GM18861 (cell line): ENCODE data around the gene TAB3.

Source experiments
- ATAC-seq: cut with Tn5 transposase; IDR thresholded peaks from one replicate; pipeline ENCODE4 v1.9.1; 2021; ENCODE audit not compliant: unreplicated experiment

The TAB3 gene

DNA sequence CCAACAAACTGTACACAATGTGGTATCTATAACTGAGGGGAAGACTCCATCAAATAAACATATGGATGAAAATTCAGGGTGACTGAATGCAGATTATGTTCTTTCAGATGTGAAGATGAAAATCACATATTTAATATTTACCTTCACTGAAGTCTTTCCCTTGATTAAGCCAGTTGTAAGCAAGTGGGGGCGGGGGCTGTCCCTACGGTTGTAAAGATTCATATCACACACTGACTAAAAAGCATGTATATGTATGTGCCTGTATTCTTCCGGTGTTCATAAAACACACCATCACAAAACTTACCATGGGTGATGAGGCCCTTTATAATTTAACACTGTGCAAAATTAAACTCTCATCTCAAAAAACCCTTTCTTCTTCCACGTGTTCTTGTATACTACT is 1.3 kb downstream of the TAB3 start:
- no peak for ATAC-seq

DNA sequence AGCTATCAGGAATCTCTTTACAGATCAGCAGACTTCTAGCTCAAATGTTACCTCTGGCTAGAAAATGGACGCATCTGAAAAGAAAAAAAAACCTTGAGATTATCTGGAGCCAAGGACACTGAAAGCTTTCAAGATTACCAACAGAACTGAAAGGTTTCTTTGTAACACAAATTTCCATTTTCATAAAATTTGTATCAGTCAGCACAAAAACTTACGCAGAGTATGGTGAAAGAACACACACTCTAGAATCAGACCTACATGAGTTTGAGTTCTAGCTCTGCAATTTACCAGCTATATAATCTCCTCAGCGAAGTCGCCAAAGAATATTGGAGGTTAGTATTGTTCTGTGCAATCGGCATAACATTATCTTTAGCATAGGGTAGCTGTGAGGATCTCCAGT is 1.8 kb downstream of the TAB3 start:
- ATAC-seq: no peak

DNA sequence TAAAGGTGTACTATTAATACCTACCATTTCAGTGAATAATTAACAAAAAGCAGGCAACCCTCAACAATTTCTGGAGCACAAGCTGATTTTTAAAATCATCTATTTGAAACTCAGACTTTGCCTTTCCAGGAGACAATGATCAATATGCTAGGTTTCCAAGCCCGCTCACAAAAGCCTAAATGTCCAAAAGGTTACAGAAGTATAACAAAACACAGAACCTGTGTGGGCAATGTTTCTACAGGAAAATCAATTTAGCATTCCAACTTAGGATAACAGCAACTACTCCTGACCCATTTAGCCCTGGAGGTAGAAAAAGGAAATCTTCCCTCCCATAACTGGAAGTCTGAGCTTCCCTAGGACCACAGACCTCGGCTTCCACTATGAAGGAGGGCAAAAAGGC is 3.9 kb downstream of the TAB3 start:
- no peak for ATAC-seq

DNA sequence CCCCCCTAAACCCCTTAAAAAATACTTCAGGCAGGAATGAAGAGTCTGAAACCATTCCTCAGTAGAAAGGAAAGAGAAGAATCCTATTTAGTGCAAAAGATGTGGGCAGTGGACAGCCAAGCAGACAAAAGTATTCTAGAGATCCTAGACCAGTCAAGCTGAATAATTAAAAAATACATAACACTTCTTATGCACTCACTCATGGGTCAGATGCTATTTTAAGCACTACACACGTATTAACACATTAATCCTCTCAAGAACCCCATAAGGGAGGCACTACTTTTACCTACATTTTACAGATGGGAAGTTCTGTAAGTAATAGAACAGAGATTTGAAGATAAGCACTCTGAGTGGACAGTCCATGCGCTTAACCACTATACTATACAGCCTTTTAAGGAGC is 5.9 kb downstream of the TAB3 start:
- ATAC-seq: no peak

DNA sequence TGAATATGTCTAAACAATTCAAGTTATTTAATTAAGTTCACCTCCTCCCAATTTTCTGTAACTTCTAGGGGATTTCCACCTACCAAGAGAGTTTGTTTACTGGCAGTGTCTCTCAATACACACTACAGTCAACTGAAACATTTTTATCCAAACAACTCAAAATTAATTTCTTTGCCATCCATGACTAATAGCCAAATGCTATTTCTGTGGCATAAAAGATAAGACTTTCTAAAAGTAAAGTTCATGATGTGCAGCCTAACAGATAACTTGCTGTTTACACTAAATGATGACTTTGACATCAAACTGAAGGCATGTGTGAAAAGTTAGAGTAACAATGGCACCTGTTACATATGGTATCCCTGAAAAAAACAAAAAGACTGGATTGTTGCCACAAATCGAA is 7.3 kb downstream of the TAB3 start:
- ATAC-seq: no peak

DNA sequence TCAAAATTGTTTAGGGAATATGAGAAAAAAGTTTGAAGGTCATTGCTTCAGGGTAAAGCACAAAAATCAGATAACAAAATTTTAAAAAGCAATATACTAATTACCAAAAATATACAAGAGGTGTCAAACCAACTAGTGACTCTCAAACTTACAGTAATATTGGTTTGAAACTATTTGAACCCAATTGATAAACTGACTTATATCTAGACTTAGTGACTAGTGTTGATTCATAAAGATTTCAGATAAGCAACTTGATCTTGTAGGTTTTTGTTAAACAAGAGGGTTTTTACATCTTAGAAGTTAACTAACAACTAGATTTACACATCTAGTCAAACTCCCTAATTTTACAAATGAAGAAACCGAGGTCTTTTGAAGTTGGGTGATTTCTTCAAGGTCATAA is 7.7 kb downstream of the TAB3 start:
- ATAC-seq: no peak

DNA sequence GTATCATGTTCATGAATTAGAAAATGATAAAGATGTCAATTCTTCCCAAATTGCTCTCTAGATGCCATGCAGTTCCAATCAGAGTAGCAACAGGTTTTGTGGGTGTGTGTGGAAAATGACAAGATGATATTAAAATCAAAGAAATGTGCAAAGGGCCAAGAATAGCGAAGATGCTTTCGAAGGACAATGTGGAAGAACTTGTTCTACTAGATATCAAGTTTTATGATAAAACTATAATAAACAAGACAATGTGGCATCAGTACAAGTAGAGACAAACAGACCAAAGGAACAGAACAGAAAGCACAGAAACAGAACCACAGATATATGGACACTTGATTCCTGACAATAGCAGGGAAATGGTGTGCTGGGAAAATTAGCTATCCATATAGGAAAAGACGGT is 9.0 kb downstream of the TAB3 start:
- ATAC-seq: no peak

DNA sequence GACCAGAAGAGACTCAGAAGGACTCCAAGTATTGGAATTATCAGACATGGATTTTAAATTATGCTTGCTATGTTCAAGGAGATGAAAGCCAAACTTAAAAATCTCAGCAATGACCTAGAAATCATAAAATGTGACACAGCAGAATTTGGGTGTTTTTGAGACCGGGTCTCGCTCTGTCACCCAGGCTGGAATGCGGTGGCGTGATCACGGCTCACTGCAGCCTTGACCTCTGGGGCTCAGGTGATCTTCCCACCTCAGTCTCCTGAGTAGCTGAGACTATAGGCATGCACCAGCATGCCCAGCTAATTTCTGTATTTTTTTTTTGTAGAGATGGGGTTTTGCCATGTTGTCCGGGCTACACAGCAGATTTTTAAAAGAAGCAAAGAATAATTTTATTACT is 12.7 kb downstream of the TAB3 start:
- ATAC-seq: no peak

DNA sequence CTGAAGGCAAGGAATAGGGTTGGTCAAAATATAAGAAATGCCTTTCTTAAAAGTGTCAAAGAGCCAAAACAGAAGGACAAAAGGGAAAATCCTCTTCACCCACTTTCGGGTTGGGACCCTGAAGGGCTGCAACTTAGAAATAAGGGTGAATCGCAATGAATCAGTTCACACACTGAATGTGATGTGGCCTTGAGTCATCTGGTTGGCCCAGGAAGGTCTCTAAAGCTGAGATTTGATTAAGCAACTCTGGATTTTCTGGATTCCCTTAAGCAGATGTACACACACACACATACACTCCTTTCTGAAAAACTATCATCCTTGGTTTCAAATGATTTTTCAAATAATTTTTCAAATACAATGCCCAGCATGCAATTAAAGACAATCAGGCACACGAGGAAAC is 13.1 kb downstream of the TAB3 start:
- ATAC-seq: no peak

DNA sequence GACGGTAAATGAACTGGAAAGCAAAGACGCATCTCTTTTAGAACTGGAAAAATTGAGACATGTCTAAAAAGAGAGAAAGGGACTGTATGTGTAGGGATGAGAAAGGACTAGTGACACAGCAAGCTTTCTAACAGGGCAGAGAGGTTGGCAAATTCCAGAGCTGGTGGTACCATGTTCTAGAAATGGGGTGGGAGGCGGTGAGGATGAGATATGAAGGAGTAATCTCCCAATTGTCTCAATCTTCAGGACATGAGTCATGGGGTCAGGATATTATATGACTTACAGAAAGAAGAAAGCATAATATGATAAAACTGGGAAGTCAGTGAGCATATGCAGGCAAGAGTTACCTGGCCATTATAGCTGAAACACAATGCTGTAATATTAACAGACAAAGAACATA is 14.2 kb downstream of the TAB3 start:
- no peak for ATAC-seq

DNA sequence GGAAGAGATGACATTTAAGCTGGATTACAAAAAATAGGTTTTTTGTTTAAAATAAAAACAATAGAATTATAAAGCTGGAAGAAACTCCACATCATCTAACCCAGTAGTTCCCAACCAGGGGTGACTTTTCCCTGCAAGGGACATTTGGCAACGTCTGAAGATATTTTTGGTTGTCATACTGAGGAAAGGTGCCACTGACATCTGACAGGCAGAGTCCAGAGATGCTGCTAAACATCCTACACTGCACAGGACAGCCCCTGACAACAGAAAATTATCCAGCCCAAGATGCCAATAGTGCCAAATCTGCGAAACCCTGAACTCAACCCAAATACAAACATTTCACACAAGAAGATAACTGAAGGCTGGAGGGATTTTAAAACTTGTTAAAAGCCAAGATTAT is 18.5 kb downstream of the TAB3 start:
- no peak for ATAC-seq

DNA sequence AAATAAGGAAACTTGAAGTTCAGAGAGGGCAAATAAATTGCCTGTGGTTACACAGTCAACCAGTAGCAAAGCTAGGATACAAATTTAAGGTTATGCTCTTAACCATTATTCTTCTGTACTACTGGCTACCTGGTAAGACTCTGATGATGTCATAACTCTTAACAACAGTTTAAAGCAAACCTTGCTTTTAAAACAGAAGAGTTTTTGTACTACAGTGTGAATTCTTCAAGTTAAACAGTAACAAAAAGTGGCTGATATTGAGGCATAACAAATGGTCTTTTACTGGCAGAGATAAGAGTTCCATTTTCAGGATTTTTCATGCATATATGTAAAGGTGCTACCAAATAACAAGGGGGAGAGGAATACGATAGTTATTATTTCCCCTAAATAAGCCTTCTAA is 23.4 kb downstream of the TAB3 start:
- no peak for ATAC-seq

DNA sequence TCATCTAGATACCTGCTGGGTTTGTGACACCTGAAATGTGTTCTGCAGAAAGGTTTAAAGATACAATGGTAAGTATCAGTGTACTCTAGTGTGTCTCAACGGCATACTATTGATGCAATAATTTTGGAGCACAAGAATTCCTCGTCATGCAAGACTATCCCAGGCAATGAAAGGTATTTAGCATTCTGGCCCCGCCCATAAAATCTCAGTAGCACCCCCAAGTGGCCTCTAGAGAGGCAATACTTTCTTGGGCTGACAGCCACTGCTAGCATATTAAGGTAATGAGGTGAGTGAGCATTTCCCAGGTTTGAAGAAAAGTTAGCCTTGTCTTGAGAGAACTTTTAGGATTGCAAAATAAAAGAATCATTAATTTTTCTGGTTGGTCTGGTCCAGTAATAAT is 24.0 kb downstream of the TAB3 start:
- no peak for ATAC-seq

DNA sequence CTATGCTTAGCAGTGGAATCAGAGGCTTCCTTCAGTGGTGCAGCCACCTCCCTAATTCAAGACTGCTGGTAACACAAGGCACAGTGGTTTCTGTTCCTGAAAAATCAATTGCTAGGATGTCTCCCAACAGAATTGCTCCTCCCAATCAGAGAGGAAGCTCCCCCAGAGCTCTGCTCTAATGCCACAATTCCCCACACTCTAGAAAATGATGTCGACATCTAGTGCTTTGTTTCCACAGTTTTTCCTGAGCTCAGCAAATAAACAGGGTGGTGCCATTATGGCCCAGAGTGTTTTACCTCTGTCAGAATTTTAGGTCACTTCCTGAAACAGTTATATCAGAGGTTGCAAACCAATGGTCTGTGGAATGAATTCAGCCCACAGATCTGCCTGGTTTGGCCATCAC is 24.7 kb downstream of the TAB3 start:
- no peak for ATAC-seq

DNA sequence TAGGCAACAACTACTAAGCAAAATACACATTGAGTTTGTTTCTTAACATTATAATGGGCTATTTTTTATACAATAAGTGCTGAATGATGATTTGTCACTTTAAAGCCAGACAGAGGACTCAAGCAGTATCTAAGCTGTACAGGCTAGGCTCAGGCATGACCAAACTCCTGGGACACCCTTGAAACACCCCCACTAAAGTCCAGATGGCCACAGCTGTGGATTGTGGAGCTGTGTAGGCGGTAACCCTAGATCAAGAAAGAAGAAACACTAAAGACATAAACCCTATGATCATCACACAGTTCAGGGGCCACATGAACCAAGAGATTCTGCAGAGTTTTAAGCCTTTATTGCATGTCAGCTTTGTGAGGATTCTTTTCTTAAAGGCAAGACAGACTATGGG is 25.1 kb downstream of the TAB3 start:
- ATAC-seq: no peak

DNA sequence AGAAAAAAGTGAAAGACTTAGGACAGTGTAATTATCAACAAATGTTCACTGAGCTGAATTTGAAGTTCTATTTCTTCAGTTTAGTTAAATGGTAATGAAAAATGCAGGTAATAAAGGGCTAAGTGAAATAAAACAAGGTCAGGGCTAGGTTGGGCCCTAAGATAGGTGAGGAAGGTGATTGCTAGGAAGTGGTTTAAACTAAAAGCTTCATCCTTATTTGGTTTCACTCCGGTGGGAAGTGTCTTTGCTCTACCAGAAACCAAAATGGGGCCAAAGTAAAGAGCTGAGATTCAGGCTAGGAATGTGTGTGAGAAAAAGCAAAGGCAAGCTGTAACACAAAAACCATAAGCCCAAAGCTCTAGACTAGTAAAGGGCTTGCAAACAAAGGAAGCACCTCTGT is 31.0 kb downstream of the TAB3 start:
- ATAC-seq: no peak

DNA sequence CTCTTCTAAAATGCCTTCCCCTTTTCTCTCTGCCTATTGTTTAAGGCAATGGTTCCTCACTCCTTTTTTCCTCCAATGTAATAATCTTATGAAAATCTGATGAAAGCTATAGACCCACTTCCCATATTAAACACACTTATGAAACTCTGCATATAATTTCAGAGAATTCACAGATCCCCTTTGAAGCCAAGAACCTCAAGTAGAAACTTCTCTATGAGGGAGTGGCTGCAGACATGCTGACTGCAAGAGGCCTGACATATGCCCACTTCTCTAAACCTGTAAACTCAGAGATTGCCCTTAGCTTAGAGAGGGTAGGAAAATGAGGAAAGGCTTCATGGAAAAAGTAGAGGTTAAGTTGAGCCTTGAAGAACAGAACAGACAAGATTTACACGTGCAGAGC is 37.6 kb downstream of the TAB3 start:
- ATAC-seq: no peak

DNA sequence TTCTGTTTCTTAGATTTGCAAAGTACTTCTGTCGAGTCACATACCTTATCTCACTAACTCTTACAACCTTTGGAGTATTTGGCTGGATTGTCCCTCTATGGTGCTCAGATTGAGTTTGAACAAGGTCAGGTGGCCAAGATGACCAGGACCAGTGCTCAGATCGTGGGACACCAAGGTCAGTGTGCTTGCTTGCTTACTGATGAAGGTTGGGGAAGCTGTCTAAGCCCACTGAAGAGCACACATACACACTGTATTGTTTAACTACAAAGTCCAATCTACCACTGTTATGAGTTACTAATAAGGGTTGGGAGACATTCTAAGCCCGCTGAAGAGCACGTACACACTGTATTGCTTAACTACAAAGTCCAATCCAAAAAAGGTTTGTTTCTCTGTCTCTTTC is 53.7 kb downstream of the TAB3 start:
- no peak for ATAC-seq

DNA sequence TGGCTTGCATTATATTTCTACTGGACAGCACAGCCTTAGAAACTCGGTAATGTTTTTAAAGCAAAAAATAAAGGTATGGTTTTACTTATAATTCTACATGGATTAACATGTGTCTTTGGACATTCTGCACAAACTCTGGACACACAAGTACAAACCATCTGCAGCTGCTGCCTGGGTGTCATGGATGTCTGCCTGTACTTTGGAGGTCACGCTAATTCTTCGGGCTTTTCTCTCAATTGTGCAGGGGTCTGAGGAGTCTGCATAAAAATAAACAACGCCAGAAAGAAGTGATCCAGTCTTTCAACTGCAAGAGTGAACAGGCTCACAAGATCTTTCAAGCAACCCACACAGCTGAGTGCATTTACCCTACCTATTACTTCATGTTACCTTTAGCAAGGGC is 55.2 kb downstream of the TAB3 start:
- ATAC-seq: no peak

DNA sequence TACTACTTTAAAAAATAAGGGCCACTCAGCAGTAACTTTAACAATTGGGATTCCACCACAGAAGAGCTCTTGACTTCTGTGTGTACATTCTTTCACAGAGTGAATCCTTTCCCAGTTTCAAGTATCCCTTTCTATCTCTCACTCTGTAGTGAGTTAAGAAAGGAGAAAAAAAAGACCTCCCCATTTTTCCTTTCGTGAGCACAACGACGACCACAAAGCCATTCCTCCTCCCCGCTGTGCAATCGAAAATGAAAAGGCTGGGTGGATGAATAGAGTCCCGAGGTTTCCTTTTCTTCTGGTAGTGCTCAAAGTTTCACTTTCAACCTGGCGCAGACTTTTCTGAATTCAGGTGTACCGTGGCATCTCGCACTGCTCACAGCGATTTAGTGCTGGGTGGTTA is 58.0 kb downstream of the TAB3 start:
- ATAC-seq: no peak

DNA sequence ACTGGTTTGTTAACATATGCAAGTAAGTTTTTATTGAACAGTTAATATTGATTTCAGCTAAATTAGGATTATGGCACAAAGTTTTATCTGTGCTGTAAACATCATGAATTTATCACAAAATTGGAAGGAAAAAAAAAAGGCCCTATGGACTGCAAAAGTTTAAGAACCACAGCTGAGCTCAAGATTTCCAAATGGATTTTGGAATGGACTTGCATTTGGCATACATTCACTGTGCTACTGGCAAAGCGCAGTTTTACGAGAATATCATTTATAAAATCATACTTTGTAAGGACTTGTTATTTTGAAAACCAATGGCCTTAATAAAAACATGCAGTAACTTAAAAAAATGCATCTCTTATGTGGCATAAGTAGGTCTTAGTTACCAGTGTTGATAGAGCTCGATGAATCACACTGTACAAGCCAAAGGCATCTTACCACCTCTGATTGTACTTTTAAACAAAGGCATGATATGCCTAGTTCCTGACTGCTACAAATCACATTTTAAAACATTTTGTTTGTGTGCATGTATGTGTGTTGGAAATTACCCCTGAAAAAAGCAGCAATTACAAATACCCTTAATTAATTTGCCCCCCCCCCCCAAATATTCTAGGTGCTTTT is 58.6 kb downstream of the TAB3 start:
- ATAC-seq: no peak

DNA sequence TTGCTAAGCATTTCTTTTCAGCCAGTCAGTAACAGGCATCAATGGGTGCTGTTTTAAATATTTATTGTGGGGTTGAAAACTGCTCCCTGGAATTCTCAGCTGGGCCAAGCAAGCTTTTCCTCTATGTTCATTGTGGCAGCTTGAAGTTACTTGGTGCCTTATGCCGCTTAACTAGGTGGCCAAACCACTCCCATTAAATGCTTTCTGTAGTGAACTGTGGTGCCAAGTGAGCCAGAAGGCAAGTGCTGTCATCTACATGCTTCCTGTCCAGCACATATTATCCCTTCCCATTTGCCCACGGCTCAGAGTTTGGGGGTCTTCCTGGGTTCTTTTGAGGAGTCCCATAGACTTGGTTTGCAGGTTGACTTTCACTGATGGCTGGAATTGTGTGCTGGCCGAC is 64.8 kb downstream of the TAB3 start:
- ATAC-seq: no peak

DNA sequence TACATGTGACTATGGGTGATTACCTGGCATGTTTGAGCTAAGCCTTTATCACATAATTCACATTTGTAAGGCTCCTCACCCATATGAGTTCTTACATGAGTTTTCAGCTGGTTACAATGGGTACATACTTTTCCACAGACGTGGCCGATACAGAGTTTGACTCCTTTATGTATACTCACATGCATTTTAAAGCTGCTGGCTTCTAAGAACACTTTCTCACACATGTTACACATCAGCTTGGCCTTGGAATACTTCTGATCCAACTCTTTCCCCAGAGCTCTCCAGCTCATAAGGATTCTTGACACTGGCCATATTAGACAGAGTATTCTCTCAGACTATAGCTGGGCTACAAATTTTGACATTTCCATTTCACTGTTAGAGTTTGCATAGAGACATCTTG is 66.3 kb downstream of the TAB3 start:
- no peak for ATAC-seq
